ENCODE data around the gene GTF3C2. TPM values are rescaled to one million over a fixed set of nuclear protein-coding genes. Genes with fewer than 3 reads are reported as not detected.

GTF3C2 gene
- total and polyA plus RNA-seq, 10 of the 15 experiments (the other 5 are each of a cell fraction or from before 2014, with no cell fraction given) = 45.9 to 105 (median 80.3) TPM

DNA sequence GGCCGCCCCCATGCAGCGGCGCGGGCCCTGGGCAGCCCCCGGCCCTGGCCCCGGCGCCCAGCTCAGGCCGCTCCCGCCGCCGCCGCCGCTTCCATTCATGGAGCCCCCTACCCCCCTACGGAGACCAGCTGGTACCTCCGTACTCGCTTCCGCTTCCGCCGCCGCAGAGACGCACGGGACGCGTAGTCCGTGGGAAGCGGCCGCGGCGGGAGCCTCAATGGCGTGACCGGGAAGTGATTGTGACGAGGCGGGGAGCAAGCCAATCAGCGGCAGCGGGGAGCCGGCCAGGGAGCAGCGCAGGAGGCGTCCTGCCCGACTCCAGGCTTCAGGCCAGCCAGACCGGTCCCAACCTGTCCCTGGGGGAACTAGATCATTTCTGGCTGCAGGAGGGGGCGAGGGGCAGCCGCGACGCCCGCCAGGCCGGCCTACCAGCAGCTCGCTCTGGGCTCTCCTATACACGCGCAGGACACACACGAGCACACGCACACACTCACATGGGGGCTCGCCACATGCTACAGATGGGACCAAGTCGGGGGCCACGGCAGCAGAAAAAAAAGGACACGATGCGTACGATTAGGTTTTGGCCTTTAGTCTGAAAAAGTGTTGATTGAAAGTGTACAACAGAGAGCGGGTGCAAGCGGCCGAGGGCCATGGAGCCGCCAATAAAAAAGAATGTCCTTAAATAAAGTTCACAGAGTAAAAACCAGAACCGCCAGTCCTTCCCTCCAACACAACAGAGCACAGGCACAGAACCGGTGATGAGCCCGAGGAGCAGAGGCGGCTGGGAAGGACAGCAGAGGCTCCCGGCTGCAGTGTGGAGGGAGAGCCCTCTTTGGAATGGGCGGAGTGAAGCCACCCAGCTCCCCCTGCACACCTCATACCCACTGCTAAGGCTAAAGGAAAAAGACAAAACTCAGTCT lies 24.3 kb upstream of the GTF3C2 start, which contains the start of gene ZNF513:
Gene ZNF513 (minus strand): TSS at position 109 of the 920 bp plus-strand sequence. CDS start 208 bp downstream, outside the sequence.
- H3K36me3 ChIP-seq (ENCODE audit: control insufficient read depth in 2 of 2, insufficient read depth in 2 of 2, low read length in 1 of 2) = peaks cover 39 to 47% of the 10 kb centered on the region in 2 experiments
- ChIA-PET CTCF (interaction anchor here (1.3 to 2.8 kb wide), 2 partner anchors 10 to 51 kb away, joined by 4 to 14 read pairs; no protein-coding TSS in a partner anchor), RAD21 (ENCODE audit: unreplicated experiment) (interaction anchor here (0.5 to 1.4 kb wide), 6 partner anchors 9 to 997 kb away, joined by 3 to 5 read pairs (median 4); partner anchors contain the start of genes NRBP1 and SNX17), POLR2A (interaction anchor here (0.7 to 2.8 kb wide), 8 partner anchors 9 to 1135 kb away, joined by 3 to 23 read pairs (median 7); partner anchors contain the start of genes EIF2B4, GTF3C2, NRBP1 and PPM1G), SMC1A (ENCODE audit: uncharacterized antibody, unreplicated experiment) (interaction anchor here (1.0 to 3.1 kb wide), 3 partner anchors 9 to 30 kb away, joined by 3 to 9 read pairs (median 4); no protein-coding TSS in a partner anchor)
- H3K9ac ChIP-seq (ENCODE audit: control insufficient read depth, insufficient read depth, low read length) = peak within 1 kb of the TSS; percentile 96
- H4K20me1 ChIP-seq (ENCODE audit: control insufficient read depth, insufficient read depth) = no peaks in the 10 kb centered on the region; the same call in 1 of the 2 replicates
- FAIRE-seq (peak; percentile 80), DNase-seq (ENCODE audit: low read depth, low spot score) (peak; percentile 55), ATAC-seq (peak; percentile 95)
- H3K4me3 ChIP-seq = peak within 1 kb of the TSS; percentile 69
- no peaks in the 10 kb centered on the region for H3K27me3 ChIP-seq (replicated peaks in 1 of 2; ENCODE audit: control insufficient read depth in 2 of 2, insufficient read depth in 2 of 2, low read length in 1 of 2)
- in situ Hi-C loops (cut with MboI) = no loop called here
- no peaks in the 10 kb centered on the region for H3K9me3 ChIP-seq (replicated peaks; ENCODE audit: control insufficient read depth, insufficient read depth, low read length)
- peak within 1 kb of the TSS; percentile 96 for H3K27ac ChIP-seq (ENCODE audit: control insufficient read depth, insufficient read depth)
- peaks cover 9% of the 10 kb centered on the region; the same call in 1 of the 2 replicates for H3K4me1 ChIP-seq (ENCODE audit: control insufficient read depth, insufficient read depth, low read length)
- peak within 1 kb of the TSS; percentile 97 for H3K4me2 ChIP-seq (ENCODE audit: control insufficient read depth, insufficient read depth)
- intact Hi-C loops (cut with micrococcal nuclease; ENCODE audit: unreplicated experiment) = loop anchor here (1.0 kb wide), 1 partner anchor 11 kb away; the partner anchor contains the start of genes EIF2B4 and SNX17
- BruUV-seq (replicated peaks) = no TSS peak
- H3K79me2 ChIP-seq (ENCODE audit: control insufficient read depth, insufficient read depth, low read length) = peaks cover 15% of the 10 kb centered on the region
- 29% methylated on average over 67 of the region's 67 CpGs for WGBS (ENCODE audit: insufficient coverage, insufficient replicate concordance, low lambda C conversion rate, missing lambda C conversion rate)
- H2AFZ ChIP-seq (ENCODE audit: control insufficient read depth, low read depth, low read length) = peak within 1 kb of the TSS; percentile 79
- TF ChIP-seq MTA2 (IDR thresholded peaks at IDR 0.05; ENCODE audit: low read depth) (no peak), TAF1 (IDR thresholded peaks at IDR 0.05; ENCODE audit: borderline replicate concordance, low read depth, low read length) (peak; percentile 48; the same call in 1 of the 2 replicates), PKNOX1 (IDR thresholded peaks at IDR 0.05) (peak; percentile 48), ZNF24 (IDR thresholded peaks at IDR 0.05) (no peak), CBX5 (IDR thresholded peaks at IDR 0.05; ENCODE audit: low read depth) (no peak), YY1 (IDR thresholded peaks at IDR 0.05; ENCODE audit: low read depth, low read length) (peak; percentile 89), NFYA (IDR thresholded peaks at IDR 0.05; ENCODE audit: borderline replicate concordance, low read depth, low read length) (no peak), CHD4 (IDR thresholded peaks at IDR 0.05) (no peak), WRNIP1 (IDR thresholded peaks at IDR 0.05; ENCODE audit: borderline replicate concordance, low read depth, low read length) (no peak), ZNF687 (IDR thresholded peaks at IDR 0.05) (peak; percentile 90), ZNF217 (IDR thresholded peaks at IDR 0.05) (0 out of 2 replicates have a peak, but pooled peaks have one; percentile 39), BACH1 (IDR thresholded peaks at IDR 0.05; ENCODE audit: borderline replicate concordance) (peak; percentile 88), BMI1 (IDR thresholded peaks at IDR 0.05; ENCODE audit: borderline replicate concordance) (no peak)
- TF ChIP-seq, protein P1, sequence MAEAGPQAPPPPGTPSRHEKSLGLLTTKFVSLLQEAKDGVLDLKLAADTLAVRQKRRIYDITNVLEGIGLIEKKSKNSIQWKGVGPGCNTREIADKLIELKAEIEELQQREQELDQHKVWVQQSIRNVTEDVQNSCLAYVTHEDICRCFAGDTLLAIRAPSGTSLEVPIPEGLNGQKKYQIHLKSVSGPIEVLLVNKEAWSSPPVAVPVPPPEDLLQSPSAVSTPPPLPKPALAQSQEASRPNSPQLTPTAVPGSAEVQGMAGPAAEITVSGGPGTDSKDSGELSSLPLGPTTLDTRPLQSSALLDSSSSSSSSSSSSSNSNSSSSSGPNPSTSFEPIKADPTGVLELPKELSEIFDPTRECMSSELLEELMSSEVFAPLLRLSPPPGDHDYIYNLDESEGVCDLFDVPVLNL (IDR thresholded peaks at IDR 0.05; ENCODE audit: low read depth, low read length) = 0 out of 2 replicates have a peak, but pooled peaks have one; percentile 37
- TF ChIP-seq, protein P2, sequence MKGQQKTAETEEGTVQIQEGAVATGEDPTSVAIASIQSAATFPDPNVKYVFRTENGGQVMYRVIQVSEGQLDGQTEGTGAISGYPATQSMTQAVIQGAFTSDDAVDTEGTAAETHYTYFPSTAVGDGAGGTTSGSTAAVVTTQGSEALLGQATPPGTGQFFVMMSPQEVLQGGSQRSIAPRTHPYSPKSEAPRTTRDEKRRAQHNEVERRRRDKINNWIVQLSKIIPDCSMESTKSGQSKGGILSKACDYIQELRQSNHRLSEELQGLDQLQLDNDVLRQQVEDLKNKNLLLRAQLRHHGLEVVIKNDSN (IDR thresholded peaks at IDR 0.05; ENCODE audit: borderline replicate concordance, extremely low read length, insufficient read depth, low read depth, low read length) = peak; percentile 19

All from GM12878 (cell line).